Gastrocnemius medialis (tissue), 4 donors: ENCODE measurements around the gene APC2.

Experiments used
- POLR2A ChIP-seq, 2 donors: fragments of 450-650 bp; IDR thresholded peaks; one replicate each; pipeline ENCODE4 v1.6.1; 2017; ENCODE audit warnings: antibody characterized with exemption in 2 of 2, mild to moderate bottlenecking in 2 of 2, moderate library complexity in 2 of 2
- TF ChIP-seq, protein P1 (sequence below), 5 experiments: fragments of 450-650 bp in 3 of 5; fragments of 200-600 bp in 2 of 5; sonication (generic) in 2 of 5; IDR thresholded peaks in 4 of 5; conservative IDR thresholded peaks in 1 of 5; 1 replicate in 4 of 5; 2 replicates in 1 of 5; pipeline ENCODE4 v1.5.1; 2016 to 2019; ENCODE audit warnings: antibody characterized with exemption in 5 of 5, mild to moderate bottlenecking in 3 of 5, moderate library complexity in 3 of 5

- TF ChIP-seq, protein P1, sequence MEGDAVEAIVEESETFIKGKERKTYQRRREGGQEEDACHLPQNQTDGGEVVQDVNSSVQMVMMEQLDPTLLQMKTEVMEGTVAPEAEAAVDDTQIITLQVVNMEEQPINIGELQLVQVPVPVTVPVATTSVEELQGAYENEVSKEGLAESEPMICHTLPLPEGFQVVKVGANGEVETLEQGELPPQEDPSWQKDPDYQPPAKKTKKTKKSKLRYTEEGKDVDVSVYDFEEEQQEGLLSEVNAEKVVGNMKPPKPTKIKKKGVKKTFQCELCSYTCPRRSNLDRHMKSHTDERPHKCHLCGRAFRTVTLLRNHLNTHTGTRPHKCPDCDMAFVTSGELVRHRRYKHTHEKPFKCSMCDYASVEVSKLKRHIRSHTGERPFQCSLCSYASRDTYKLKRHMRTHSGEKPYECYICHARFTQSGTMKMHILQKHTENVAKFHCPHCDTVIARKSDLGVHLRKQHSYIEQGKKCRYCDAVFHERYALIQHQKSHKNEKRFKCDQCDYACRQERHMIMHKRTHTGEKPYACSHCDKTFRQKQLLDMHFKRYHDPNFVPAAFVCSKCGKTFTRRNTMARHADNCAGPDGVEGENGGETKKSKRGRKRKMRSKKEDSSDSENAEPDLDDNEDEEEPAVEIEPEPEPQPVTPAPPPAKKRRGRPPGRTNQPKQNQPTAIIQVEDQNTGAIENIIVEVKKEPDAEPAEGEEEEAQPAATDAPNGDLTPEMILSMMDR (IDR thresholded peaks at IDR 0.05 in 4 of 5, conservative IDR thresholded peaks at IDR 0.05 in 1 of 5): no peak
- no peak for TF ChIP-seq POLR2A (IDR thresholded peaks at IDR 0.05)
Measured at GRCh38 chr19:1432507-1432887, 17.4 kb upstream of the APC2 start.
